Ishikawa (cell line): ENCODE results near the gene ZNF41.

Experiments used
- CEBPB ChIP-seq: IDR thresholded peaks from 2 replicates; pipeline ENCODE4 v1.6.1; 2012
- CREB1 ChIP-seq: IDR thresholded peaks from 2 replicates; pipeline ENCODE4 v1.6.1; 2012; ENCODE audit warnings: low read depth
- EGR1 ChIP-seq: IDR thresholded peaks from 2 replicates; pipeline ENCODE4 v1.6.1; 2012
- EP300 ChIP-seq: IDR thresholded peaks from 2 replicates; pipeline ENCODE4 v1.6.1; 2012; ENCODE audit warnings: borderline replicate concordance
- FOXM1 ChIP-seq: IDR thresholded peaks from 2 replicates; pipeline ENCODE4 v1.6.1; 2012; ENCODE audit warnings: low read depth, borderline replicate concordance
- MAX ChIP-seq: IDR thresholded peaks from 2 replicates; pipeline ENCODE4 v1.6.1; 2012
- NFIC ChIP-seq: IDR thresholded peaks from 2 replicates; pipeline ENCODE4 v1.6.1; 2012
- RAD21 ChIP-seq: IDR thresholded peaks from 2 replicates; pipeline ENCODE4 v1.6.1; 2012; ENCODE audit warnings: low read depth
- REST ChIP-seq: IDR thresholded peaks from 2 replicates; pipeline ENCODE4 v1.6.1; 2012; ENCODE audit warnings: low read depth, mild to moderate bottlenecking
- TAF1 ChIP-seq: IDR thresholded peaks from 2 replicates; pipeline ENCODE4 v1.6.1; 2012; ENCODE audit warnings: low read depth, mild to moderate bottlenecking
- TCF12 ChIP-seq: IDR thresholded peaks from 2 replicates; pipeline ENCODE4 v1.6.1; 2012; ENCODE audit warnings: low read depth
- TEAD4 ChIP-seq: IDR thresholded peaks from 2 replicates; pipeline ENCODE4 v1.6.1; 2012
- USF1 ChIP-seq: IDR thresholded peaks from 2 replicates; pipeline ENCODE4 v1.6.1; 2012
- YY1 ChIP-seq: IDR thresholded peaks from 2 replicates; pipeline ENCODE4 v1.6.1; 2012; ENCODE audit warnings: low read depth
- ZBTB7A ChIP-seq: IDR thresholded peaks from 2 replicates; pipeline ENCODE4 v1.6.1; 2012; ENCODE audit warnings: low read depth

ZNF41 gene

GRCh38 chrX:47447607-47448006, 35.4 kb downstream of the ZNF41 start:
- TF ChIP-seq CREB1 (no peak), YY1 (no peak), CEBPB (no peak), EP300 (no peak), USF1 (no peak)

GRCh38 chrX:47446971-47447370, 36.1 kb downstream of the ZNF41 start:
- TF ChIP-seq ZBTB7A = no peak
- no peak for TF ChIP-seq EP300
- no peak for TF ChIP-seq REST
- TF ChIP-seq TAF1 = no peak
- TF ChIP-seq EGR1 = no peak
- no peak for TF ChIP-seq TEAD4
- no peak for TF ChIP-seq NFIC
- TF ChIP-seq RAD21 = no peak
- TF ChIP-seq CREB1 = no peak
- no peak for TF ChIP-seq YY1
- TF ChIP-seq MAX = no peak
- no peak for TF ChIP-seq FOXM1
- no peak for TF ChIP-seq CEBPB
- no peak for TF ChIP-seq TCF12
- no peak for TF ChIP-seq USF1

GRCh38 chrX:47446431-47446830, 36.6 kb downstream of the ZNF41 start:
- TF ChIP-seq USF1 = no peak
- TF ChIP-seq NFIC = no peak
- TF ChIP-seq RAD21 = no peak
- TF ChIP-seq EP300 = no peak
- no peak for TF ChIP-seq EGR1
- TF ChIP-seq REST = no peak
- TF ChIP-seq CEBPB = no peak
- TF ChIP-seq TEAD4 = no peak

- TF ChIP-seq YY1 (no peak), MAX (no peak), CEBPB (no peak), USF1 (no peak), EP300 (no peak), EGR1 (no peak), TAF1 (no peak), NFIC (no peak)
Observed at GRCh38 chrX:47430925-47431324, 52.1 kb downstream of the ZNF41 start.

- no peak for TF ChIP-seq REST
- TF ChIP-seq MAX = no peak
- TF ChIP-seq TAF1 = no peak
Observed at GRCh38 chrX:47422444-47422843, 60.6 kb downstream of the ZNF41 start.
